Amygdala (tissue), 56 donors: ENCODE measurements around the gene EPHA3.

Source experiments
- DNase-seq, 56 donors: peaks; one replicate each; lab custom pipeline; 2025; lab: John Stamatoyannopoulos, UW

EPHA3 gene

GRCh38 chr3:89144080-89144479 is 36.7 kb downstream of the EPHA3 start:
- no peak for DNase-seq

DNA sequence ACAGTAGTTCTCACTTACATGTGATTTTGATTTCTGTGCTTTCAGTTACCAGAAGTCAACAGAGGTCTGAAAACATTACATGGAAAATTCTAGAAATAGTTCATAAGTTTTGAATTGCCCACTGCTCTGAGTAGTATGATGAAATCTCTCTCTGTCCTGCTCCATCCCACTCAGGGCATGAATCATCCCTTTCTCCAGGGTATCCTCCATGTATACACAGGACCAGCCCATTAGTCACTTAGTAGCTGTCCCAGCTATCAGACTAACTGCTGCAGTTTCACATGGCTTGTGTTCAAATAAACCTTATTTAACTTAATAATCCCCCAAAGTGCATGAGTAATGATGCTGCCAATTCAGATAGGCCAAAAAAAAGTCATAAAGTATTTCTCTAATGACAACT is 38.6 kb downstream of the EPHA3 start:
- no peak for DNase-seq

GRCh38 chr3:89154416-89154815 is 47.0 kb downstream of the EPHA3 start:
- no peak for DNase-seq

DNA sequence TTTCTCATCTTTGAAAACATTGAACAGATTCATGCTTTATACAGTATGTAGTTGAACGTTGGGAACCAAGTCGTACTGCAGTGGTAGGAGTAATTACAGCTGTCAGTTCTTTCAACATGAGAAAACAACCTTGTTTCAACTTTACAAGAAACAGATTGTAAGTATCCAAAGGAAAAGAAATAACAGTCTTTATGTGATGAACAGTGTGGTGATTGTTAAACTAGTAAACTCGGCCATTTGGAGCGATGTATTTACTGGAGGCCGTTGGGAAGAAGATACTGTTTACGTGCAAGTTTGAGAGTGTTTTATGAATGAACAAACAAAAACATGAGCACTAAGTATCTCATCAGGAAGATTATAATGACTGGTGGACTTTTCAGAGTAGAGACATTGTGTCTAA is 48.4 kb downstream of the EPHA3 start:
- DNase-seq = peak in 1 of 56 donors; percentile 2

GRCh38 chr3:89157575-89157974 is 50.2 kb downstream of the EPHA3 start:
- DNase-seq = no peak

DNA sequence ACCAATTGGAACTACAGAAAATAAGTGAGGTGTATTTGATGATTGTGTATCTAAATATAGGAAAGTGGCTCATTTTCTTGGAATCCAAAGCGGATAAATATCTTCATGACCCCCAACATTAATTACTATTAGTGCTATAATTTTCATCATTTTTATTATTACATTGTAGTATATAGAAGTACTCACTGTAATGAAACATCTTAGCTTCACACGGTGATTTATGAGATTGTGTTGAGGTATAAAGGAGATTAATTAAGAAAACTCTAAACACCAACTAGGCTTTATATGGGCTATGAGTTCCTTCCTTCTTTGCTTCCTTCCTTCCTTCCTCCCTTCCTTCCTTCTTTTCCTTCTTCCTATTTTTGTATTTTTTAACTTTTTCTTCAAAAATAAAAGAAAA is 52.2 kb downstream of the EPHA3 start:
- no peak for DNase-seq

- no peak for DNase-seq
Observed at GRCh38 chr3:89164774-89165173, 57.4 kb downstream of the EPHA3 start.

- DNase-seq = peak in 2 of 56 donors; percentile 0 to 2
Observed at GRCh38 chr3:89165636-89166263, 58.3 kb downstream of the EPHA3 start.

DNA sequence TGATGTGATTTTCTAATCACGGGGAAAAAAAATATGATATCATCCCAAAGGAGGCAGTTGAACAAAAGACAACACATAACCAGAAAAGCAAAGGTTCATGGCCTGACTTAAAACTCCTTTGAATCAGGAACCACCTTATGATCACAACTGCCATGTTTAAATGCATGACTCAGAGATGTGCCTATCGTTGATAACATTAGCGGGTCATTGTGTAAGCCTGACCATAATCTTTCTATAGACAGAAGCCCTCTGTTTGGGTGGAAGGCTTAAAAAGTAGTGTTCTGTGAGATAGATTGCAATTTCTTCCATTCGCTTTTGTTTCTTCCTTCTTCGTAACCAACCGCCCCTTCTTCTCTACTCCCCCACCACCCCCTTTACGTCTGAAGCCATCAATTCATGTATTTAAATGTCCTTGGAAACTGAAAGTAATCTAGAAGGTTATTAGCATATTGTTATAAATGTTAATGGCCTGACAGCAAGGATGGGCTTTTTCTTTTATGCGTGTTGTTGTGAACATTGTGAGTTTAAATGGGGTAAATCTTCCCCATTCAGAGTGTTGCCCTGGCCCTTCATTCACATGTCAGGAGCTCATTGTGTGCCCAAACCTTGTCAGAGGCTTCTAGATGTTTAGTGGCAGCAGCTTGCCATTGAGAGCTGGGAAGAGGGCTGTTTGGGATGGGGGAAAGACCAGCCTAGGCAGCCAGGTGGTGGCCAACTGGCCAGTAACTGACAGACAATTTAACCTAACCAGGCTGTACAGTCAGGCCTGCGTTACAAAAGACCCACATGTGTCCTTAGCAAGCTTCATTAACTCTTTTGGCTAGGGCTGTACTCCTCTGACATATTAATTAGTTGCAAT is 64.5 kb downstream of the EPHA3 start:
- DNase-seq = peak in 1 of 56 donors; percentile 1

GRCh38 chr3:89173546-89173945 is 66.1 kb downstream of the EPHA3 start:
- DNase-seq = no peak

- no peak for DNase-seq
Observed at GRCh38 chr3:89179355-89180001, 72.1 kb downstream of the EPHA3 start.

DNA sequence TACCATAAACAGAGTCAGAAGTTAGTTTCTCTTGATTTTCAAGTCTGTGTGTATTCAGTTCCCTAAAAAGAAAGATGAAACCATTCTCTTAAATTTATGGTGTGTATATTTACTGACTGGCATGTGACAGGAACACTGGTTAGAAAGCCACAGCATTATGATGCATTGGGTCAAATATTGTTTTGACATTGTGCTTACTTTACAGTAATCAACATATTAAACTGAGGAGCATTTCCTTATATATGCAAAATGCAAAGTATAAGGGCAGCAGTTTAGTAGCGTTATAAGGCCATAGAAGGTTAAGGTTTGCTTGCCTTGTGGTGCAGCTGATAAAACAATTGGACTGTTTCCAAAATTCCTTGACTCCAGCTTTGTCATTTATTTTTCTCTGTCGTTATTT is 72.9 kb downstream of the EPHA3 start:
- DNase-seq = no peak

DNA sequence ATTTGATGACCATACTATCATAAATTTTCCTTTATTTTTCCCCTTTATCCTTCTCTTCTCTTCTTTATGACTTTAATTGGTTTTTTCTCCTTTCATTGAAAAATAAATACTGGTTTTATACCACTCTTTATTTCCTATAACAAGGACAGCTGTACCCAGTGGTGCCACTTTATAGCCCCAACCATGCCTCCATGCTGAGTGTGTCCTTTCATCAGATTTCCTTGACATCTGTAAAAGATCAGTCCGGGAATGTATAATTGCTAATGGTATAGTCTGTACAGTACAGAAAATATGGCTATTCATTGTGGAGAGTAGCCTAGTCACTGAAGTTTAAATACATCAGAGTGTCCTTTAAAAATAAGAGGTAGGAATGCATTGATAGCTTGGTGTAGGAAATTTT is 74.6 kb downstream of the EPHA3 start:
- no peak for DNase-seq

- no peak for DNase-seq
Observed at GRCh38 chr3:89184151-89184995, 77.0 kb downstream of the EPHA3 start.

DNA sequence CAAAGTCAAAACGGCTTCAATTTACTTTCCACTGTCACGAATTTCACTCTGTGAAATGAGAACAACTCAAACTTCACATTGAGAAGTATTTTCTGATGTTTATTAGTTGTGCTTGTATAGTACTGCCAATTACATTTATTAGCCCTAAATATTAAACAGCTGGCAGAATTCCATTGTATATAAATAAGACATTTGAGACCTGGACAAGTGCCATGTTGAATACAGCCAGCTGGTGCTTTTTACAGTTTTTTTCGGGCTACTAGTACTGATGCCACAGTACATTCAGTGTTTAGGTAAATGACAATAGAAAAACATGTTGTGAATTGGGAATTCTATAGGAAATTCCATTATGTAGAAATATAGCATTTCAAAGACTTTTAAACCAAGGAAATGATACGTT is 79.0 kb downstream of the EPHA3 start:
- DNase-seq = no peak

DNA sequence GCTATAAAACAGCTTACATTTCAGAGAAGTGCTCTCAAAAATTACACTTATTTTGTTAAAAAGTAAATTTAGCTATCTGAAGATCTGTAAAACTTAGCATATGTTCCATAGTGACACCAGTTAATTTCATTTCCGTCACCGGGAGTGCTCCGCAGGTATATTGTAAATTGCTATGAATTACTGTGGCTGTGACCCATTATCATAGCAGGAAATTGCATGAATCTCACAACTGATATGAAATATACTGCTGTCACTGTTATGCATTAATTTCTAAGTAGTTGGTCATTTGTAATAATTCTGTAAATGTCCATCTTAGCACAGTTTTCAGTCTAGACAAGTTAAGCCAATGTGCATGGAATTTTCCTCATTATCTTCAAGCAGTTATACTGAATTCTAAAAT is 91.2 kb downstream of the EPHA3 start:
- DNase-seq = no peak

GRCh38 chr3:89212619-89213018 is 105.2 kb downstream of the EPHA3 start:
- no peak for DNase-seq

GRCh38 chr3:89216016-89216739 is 108.8 kb downstream of the EPHA3 start:
- DNase-seq = no peak

DNA sequence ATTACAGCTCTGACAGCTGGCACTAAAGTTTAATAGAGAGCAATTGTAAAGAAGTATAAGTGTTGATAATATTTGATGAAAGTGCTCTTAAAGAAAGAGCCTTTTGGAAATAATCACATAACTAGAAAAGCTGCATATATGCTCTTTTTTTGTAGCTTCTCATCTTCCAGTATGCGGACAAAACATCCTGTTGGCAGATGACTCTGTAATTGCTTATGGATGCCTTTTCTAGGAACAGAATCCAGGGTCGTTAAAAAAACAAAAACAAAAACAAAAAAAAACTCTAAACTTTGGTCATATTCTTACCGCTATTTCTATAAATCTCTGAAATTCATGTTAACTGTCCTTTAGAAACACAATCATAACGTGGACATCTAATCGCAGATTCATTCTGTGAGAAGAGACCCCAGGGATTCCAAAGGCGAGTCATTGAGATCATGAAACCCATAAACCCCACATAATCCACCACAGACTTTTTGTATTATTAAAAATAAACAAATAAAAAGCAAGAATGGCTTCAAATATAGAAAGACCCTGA is 109.8 kb downstream of the EPHA3 start:
- no peak for DNase-seq

- no peak for DNase-seq
Observed at GRCh38 chr3:89221924-89222323, 114.5 kb downstream of the EPHA3 start.
